IPS DF 6.9 (cell line): Measurements from ENCODE around the gene SH2D2A.

Experiments
- DNase-seq: peaks from one replicate; pipeline ENCODE4 v3.0.0-alpha.2; 2013; ENCODE audit warnings: low read depth, low spot score
- H3K27ac ChIP-seq: one replicate; pipeline ENCODE4 v1.5.1; 2013; ENCODE audit warnings: low read length, control low read depth
- H3K27me3 ChIP-seq: 2 replicates; pipeline ENCODE4 v1.6.1; 2013; ENCODE audit warnings: mild to moderate bottlenecking, low read length; ENCODE audit not compliant: control insufficient read depth, insufficient read depth
- H3K36me3 ChIP-seq: 2 replicates; pipeline ENCODE4 v1.6.1; 2013; ENCODE audit warnings: low read length; ENCODE audit not compliant: control insufficient read depth, insufficient read depth
- H3K4me1 ChIP-seq: 2 replicates; pipeline ENCODE4 v1.6.1; 2013; ENCODE audit warnings: low read length; ENCODE audit not compliant: control insufficient read depth, insufficient read depth
- H3K4me3 ChIP-seq: 2 replicates; pipeline ENCODE4 v1.5.1; 2013; ENCODE audit warnings: mild to moderate bottlenecking, low read length
- H3K9me3 ChIP-seq: 2 replicates; pipeline ENCODE4 v1.6.1; 2013; ENCODE audit warnings: low read length, inconsistent platforms; ENCODE audit not compliant: control insufficient read depth, insufficient read depth
- WGBS: extraction: QIAGEN DNeasy Blood & Tissue Kit; methylation state at CpG from one replicate; pipeline ENCODE4 v1.1.7; 2013; ENCODE audit warnings: mixed read lengths, missing lambda C conversion rate; ENCODE audit not compliant: insufficient read length, insufficient coverage; 5-methylcytosine and 5-hydroxymethylcytosine counted together

The SH2D2A gene

DNA sequence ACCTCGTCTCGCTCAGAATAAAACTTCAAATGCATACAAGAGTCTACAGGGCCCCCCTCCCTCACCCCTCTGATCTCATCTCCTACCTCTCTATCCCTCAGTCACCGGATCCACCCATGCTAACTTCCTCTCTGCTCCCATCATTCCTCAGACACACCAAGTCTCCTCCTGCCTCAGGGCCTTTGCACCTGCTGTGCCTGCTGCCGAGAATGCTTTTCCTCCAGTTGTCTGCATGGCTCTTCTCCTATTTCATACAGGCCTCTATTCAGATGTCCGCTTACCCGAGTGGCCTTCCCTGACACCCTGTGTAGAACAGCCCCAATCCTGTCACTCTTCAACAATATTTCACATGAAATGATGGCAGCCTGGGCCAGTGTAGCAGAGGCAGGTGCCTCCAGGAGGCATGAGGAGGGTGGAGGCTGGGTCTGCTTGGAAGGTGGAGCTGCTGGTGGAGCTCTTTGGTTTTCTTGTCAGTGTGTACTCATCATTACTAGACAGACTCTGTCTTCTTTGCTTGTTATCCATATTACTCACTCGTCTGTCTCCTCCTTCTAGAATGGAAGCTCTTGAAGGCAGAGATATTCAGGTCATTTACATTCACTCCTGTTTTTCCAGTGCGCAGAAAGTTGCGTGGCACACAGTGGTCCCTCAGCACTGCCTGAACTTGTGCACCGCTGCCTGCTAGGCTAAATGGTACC lies 4.2 kb downstream of the SH2D2A start:
- Histone ChIP-seq H3K36me3 (no peaks in the 10 kb centered on the region), H3K27me3 (peaks cover 12% of the 10 kb centered on the region; the same call in 1 of the 2 replicates), H3K27ac (no peak overlapping the region), H3K4me3 (no peak overlapping the region), H3K4me1 (0 out of 2 replicates have a peak, but pooled peaks cover 3% of the 10 kb centered on the region), H3K9me3 (no peaks in the 10 kb centered on the region)
- WGBS, result no CpG with 5 or more reads among the region's 10 CpGs
- DNase-seq, result no peak

- H3K9me3 ChIP-seq, result no peaks in the 10 kb centered on the region
- no peak for DNase-seq
- 0 out of 2 replicates have a peak, but pooled peaks cover 3% of the 10 kb centered on the region for H3K4me1 ChIP-seq
- H3K36me3 ChIP-seq, result no peaks in the 10 kb centered on the region
- H3K4me3 ChIP-seq, result no peak overlapping the region
- no CpG with 5 or more reads among the region's 4 CpGs for WGBS
- H3K27ac ChIP-seq, result no peak overlapping the region
- H3K27me3 ChIP-seq, result peaks cover 12% of the 10 kb centered on the region; the same call in 1 of the 2 replicates
These were observed 5.5 kb downstream of the SH2D2A start for GRCh38 chr1:156811168-156811567.

DNA sequence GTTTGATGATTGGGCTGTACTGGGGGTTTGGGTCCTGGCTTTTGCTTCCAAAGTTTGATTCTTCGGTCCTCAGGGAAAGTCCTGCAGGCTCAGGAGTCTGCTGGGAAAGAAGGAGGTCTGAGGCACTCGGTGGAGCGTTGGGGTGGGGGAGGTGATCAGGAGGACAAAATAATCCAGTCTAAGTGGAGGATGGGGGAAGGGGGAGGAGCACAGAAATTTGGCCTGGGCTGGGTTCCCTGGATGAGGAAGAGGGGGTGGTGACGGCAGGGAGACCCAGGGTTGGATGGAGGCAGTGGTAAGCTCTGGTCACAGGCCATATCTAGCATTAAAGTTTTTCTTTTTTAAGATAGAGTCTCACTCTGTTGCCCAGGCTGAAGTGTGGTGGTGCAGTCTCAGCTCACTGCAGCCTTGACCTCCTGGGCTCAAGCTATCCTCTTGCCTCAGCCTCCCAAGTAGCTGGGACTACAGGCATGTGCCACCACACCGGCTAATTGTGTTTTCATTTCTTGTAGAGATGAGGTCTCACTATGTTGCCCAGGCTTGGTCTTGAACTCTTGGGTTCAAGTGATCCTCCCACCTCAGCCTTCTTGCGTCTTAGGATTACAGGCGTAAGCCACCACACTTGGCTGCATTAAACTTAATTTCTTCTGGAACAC lies 6.8 kb downstream of the SH2D2A start:
- H3K4me3 ChIP-seq, result no peak overlapping the region
- no peaks in the 10 kb centered on the region for H3K36me3 ChIP-seq
- no CpG with 5 or more reads among the region's 7 CpGs for WGBS
- H3K27me3 ChIP-seq, result peaks cover 8% of the 10 kb centered on the region; the same call in 1 of the 2 replicates
- 0 out of 2 replicates have a peak, but pooled peaks cover 3% of the 10 kb centered on the region for H3K4me1 ChIP-seq
- no peak for DNase-seq
- no peaks in the 10 kb centered on the region for H3K9me3 ChIP-seq
- no peak overlapping the region for H3K27ac ChIP-seq

DNA sequence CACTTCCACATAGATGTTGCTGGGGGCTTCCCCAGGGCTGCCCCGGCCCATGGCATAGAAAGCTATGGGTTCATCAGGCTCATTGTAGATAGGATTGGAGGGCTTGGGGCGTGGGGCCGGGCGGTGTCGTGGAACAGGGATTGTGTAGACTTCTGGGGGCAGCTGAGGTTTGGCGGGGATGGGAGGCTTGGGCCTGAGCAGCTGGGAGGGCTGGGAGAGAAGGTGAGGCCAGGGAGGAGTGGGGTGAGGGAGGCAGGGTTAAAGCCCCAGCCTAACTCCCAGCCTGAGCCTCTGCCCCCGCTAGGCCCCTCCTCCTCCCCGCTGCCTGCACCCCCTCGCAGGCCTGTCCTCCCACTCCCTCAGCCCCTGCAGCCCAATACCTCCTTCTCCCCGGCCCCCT lies 7.4 kb downstream of the SH2D2A start:
- WGBS, result no CpG with 5 or more reads among the region's 10 CpGs
- H3K4me3 ChIP-seq, result no peak overlapping the region
- DNase-seq, result no peak
- 0 out of 2 replicates have a peak, but pooled peaks cover 2% of the 10 kb centered on the region for H3K4me1 ChIP-seq
- H3K36me3 ChIP-seq, result no peaks in the 10 kb centered on the region
- no peaks in the 10 kb centered on the region for H3K9me3 ChIP-seq
- peaks cover 2% of the 10 kb centered on the region; the same call in 1 of the 2 replicates for H3K27me3 ChIP-seq
- H3K27ac ChIP-seq, result no peak overlapping the region

DNA sequence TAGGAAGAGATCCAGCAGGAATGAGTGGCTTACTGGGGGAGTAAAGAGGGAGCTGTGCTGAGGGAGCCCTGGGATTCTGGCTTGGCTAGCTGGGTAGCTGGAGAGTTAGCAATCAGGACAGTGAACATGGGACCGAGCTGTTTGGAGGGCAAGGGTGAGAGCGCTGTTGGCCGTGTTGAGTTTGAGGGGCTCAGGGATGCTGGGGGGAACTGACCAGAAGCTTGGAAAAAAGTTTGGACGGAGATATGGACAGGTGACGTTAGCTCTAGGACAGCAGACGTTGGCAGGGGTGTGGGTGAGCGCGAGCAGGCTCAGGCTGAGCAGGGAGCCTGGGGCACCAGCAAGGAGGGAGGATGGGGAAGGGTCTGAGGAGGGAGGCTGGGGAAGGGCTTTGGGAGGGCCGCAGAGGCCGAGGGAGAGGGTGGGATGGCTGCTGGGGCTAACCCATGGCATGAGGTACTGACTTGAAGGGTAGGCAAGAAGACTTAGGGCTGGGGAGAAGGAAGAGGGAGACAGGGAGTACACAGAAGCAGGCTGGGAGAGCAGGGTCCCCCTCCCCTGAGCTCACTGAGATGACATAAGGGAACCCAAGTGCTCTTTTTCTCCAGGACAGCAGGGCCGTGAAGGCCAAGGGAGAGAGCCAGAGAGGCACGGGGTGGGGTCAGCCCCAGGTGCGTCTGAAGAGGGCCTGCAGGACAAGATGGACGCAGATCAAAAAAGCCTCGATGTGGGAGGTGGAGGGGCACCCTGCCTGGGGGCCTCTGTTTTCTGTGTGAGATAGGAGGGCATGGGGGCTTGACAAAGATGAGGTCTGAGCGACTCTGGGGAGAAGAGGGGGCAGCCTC lies 8.2 kb downstream of the SH2D2A start:
- Histone ChIP-seq H3K9me3 (no peaks in the 10 kb centered on the region), H3K4me1 (no peaks in the 10 kb centered on the region), H3K36me3 (no peaks in the 10 kb centered on the region), H3K27ac (no peak overlapping the region), H3K4me3 (no peak overlapping the region), H3K27me3 (peaks cover 1% of the 10 kb centered on the region; the same call in 1 of the 2 replicates)
- no peak for DNase-seq
- no CpG with 5 or more reads among the region's 16 CpGs for WGBS

DNA sequence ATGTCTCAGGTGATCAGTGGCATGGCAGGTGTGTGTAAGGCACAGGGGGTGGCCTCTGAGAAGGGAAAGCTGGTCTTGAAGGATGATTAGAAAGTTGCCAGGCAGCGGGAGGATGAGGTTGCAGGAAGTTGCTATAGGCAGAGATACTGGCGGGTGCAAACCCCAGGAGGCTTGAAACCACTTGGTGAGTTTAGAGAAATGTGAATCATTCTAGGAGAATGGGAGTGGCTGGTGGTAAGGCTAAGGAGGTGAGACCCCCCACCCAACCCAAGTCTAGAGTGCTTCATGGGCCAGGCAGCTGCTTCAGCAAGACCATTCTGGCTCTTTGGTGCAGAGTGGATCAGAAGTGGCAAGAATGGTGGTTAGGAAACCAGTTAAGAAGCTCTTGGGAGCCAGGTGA lies 9.0 kb downstream of the SH2D2A start:
- Histone ChIP-seq H3K27ac (no peak overlapping the region), H3K36me3 (no peaks in the 10 kb centered on the region), H3K27me3 (no peaks in the 10 kb centered on the region; the same call in 1 of the 2 replicates), H3K9me3 (no peaks in the 10 kb centered on the region), H3K4me3 (no peak overlapping the region), H3K4me1 (no peaks in the 10 kb centered on the region)
- no CpG with 5 or more reads among the region's 2 CpGs for WGBS
- DNase-seq, result no peak

GRCh38 chr1:156806512-156807440 lies 9.9 kb downstream of the SH2D2A start:
- no peaks in the 10 kb centered on the region for H3K9me3 ChIP-seq
- no CpG with 5 or more reads among the region's 7 CpGs for WGBS
- no peaks in the 10 kb centered on the region for H3K36me3 ChIP-seq
- H3K27ac ChIP-seq, result no peak overlapping the region
- H3K27me3 ChIP-seq, result no peaks in the 10 kb centered on the region
- no peaks in the 10 kb centered on the region for H3K4me1 ChIP-seq
- DNase-seq, result no peak
- H3K4me3 ChIP-seq, result no peak overlapping the region

- Histone ChIP-seq H3K4me1 (no peaks in the 10 kb centered on the region), H3K4me3 (no peak overlapping the region), H3K36me3 (0 out of 2 replicates have a peak, but pooled peaks cover 3% of the 10 kb centered on the region), H3K27me3 (no peaks in the 10 kb centered on the region), H3K27ac (no peak overlapping the region), H3K9me3 (no peaks in the 10 kb centered on the region)
- DNase-seq, result no peak
- no CpG with 5 or more reads among the region's 3 CpGs for WGBS
These were observed 10.7 kb downstream of the SH2D2A start for GRCh38 chr1:156805766-156806511.

DNA sequence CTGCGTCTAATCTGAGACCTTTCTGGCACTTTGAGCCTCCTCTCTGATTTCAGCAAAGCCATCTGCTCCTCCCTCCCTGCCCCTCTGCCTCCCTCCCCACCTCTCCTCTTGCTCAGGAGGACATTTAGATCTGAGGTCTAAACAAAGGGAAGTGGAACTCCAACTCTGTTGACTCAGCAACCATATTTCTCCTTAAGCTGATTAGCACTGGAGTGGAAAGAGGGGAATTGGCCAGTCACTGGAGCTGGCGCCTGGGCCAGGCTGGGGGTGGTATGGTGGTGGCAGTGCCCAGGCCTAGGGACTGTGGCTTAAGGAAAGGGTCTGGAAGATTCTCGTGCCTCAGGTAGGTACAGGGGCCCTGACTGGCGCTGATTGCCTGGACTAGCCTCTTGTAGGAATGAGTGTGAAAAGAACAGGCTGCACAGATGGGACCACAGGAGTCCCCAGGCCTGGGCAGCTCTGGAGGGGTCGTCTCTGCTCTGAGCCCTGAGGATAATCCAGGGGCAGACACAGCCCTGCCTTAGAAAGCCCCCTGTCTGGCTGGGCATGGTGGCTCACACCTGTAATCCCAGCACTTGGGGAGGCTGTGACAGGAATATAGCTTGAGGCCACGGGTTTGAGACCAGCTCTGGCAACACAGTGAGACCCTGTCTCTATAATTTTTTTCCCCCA lies 11.9 kb downstream of the SH2D2A start:
- Histone ChIP-seq H3K9me3 (no peaks in the 10 kb centered on the region), H3K4me1 (no peaks in the 10 kb centered on the region), H3K27me3 (no peaks in the 10 kb centered on the region), H3K27ac (no peak overlapping the region), H3K4me3 (no peak overlapping the region), H3K36me3 (peaks cover 5% of the 10 kb centered on the region; the same call in 1 of the 2 replicates)
- no CpG with 5 or more reads among the region's 6 CpGs for WGBS
- no peak for DNase-seq
